NCI-H526 (cell line): Measurements from ENCODE around the gene CYP21A2.
"Not testable (repeated sequence)": the region's sequence is repeated elsewhere in the genome, so short reads cannot be mapped to it uniquely, and the experiment has no call there.

ENCODE experiments used
- DNase-seq, 2 experiments: peaks; one replicate each; lab custom pipeline; 2025; lab: John Stamatoyannopoulos, UW

The CYP21A2 gene

DNA sequence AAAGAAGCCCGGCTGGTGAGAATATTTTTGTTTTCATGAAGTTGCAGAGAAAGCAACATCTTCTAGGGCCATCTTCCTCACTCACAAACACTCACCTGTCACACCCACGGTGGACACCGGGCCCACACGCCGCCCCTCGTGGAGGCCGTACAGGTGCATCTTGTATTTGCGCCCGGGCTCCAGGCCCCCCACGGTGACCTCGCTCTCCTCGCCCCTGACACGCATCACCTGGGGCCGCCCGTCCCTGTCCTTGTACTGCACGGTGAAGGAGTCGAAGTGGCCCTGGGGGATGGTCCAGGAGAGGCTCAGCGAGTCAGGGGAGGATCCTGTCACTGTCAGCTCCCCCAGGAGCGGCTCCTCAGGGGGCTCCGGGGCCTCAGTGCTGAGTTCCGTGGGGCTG lies 17.5 kb downstream of the CYP21A2 start:
- DNase-seq: not testable (repeated sequence)

DNA sequence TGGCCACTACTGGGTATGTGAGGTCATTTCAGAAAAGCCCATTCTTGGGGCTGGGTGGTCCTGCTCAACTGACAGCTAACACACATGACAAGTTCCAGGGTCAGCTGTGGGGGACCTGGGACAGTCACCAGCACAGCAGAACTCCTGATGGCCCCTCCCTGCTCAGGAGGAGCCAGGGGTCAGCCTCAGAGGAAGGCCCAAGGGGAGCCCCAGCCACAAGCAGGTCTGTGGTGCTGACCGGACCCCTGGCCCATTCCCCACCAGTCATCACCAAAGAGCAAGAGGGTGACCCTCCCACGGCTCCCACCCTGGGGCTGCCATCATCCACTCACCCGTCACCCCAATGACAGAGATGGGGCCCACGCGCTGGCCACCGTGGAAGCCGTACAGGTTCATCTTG lies 18.0 kb downstream of the CYP21A2 start:
- no peak for DNase-seq

DNA sequence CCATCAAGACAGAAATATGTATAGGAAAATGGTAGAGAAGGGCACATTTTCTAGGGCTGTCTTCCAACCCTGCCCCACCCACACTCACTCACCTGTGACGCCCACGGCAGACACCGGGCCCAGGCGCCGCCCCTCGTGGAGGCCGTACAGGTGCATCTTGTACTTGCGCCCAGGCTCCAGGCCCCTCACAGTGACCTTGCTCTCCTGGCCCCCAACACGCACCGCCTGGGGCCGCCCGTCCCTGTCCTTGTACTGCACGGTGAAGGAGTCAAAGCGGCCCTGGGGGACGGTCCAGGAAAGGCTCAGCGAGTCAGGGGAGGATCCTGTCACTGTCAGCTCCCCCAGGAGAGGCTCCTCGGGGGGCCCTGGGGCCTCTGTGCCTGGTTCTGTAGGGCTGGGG lies 19.8 kb downstream of the CYP21A2 start:
- no peak for DNase-seq

DNA sequence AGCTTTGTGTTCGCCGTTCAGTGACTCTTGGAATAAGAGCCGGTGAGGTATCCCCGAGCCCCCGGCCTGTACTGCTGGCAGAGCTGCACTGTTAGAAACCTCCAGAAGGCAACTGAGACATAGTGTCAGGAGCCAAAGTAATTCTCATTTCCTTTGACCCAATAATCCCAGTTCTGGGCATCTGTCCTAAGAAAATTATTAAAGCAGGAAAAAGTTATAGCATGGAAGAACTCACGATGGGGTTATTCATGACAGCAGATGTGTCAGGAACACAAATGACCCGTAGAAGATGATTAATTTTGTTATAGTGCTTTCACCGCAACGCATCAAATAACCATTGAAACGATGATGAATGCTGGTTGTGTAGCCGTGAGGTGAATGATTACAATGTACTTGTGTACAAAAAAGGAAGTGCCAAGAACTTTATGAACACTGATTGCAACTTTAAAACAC lies 20.3 kb downstream of the CYP21A2 start:
- DNase-seq: no peak

DNA sequence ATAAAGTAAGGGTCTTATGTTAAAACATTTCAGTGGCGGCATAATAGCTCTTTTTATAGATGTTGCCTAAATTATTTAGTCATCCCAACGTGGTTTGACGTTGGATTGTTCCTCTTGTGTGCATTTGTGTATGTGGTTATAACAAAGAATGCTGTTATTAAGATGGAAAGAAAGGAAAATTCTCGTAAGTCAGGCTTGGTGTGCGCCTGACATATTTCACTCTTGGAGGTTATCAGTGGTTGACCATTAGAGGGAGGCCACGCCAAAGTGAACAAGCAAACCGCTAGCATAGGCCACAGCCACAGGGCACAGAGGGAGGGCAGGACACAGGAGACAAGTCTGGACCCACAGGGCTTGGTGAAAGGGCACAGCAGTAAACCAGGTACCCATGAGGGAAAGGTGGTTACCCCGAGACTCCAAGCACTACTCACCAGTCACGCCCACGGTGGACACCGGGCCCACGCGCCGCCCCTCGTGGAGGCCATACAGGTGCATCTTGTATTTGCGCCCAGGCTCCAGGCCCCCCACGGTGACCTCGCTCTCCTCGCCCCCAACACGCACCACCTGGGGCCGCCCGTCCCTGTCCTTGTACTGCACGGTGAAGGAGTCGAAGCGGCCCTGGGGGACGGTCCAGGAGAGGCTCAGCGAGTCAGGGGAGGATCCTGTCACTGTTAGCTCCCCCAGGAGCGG lies 22.9 kb downstream of the CYP21A2 start:
- DNase-seq: no peak

DNA sequence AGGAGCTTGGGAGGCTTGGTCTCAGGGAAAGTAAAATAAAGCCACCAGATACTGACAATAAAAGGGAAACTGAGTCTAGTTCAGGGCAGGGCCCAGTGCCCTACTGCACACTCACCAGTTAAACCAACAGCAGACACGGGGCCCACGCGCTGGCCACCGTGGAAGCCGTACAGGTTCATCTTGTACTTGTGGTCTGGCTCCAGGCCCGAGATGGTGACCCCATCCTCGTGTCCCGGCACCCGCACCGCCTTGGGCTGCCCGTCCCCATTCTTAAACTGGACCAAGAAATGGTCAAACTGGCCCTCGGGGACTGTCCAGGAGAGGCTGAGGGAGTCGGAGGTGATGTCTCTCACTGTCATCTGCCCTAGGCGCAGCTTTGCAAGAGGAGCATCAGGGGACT lies 26.5 kb downstream of the CYP21A2 start:
- DNase-seq: no peak

DNA sequence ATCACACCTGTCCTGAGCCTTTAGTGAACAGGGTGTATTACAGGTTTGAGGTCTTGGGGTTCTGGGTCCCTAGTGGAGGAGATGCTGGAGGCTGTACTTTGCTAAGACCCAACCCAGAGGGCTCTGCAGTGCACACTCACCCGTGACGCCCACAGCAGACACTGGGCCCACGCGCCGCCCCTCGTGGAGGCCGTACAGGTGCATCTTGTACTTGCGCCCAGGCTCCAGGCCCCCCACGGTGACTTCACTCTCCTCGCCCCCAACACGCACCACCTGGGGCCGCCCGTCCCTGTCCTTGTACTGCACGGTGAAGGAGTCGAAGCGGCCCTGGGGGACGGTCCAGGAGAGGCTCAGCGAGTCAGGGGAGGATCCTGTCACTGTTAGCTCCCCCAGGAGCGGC lies 29.3 kb downstream of the CYP21A2 start:
- not testable (repeated sequence) for DNase-seq

DNA sequence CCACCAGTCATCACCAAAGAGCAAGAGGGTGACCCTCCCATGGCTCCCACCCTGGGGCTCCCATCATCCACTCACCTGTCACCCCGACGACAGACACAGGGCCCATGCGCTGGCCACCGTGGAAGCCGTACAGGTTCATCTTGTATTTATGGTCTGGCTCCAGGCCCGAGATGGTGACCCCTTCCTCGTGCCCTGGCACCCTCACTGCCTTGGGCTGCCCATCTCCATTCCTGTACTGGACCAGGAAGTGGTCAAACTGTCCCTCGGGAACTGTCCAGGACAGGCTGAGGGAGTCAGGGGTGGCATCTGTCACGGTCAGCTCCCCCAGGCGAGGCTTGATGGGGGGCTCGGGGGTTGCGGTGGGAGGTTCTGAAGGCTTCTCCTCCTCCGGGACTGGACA lies 30.1 kb downstream of the CYP21A2 start:
- not testable (repeated sequence) for DNase-seq

DNA sequence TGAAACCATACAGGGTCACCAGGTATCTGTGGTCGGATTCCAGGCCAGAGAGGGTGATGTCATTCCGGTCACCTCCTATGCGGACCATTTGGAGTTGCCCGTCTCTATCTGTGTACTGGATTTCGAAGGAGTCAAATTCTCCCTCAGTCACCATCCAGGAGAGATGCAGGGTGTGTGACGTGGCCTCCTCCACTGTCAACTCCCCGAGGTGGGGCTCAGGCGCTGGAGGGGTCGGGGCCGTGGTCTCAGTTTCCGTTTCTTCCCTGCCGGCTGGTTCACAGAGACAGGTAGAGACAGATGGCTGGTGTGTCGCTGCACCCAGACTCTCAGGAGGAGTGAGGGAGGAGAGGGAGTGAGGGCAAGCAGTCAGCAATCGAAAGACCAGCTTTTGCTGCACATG lies 30.7 kb downstream of the CYP21A2 start:
- no peak for DNase-seq

DNA sequence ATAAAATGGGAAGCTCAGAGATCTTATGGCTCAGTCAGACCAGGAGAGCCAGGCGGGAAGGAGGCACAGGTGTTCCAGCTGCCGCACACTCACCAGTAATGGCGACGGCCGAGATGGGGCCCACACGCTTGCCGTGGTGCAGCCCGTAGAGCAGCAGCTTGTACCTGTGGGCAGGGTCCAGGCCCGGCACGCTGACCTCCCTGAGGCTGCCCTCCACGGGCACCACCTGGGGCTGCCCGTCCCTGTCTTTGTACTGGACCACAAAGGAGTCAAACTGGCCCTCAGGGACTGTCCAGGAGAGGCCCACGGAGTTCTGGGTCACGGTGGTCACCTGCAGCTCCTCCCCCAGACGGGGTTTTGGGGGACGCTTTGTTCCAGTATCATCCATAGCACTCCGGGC lies 31.2 kb downstream of the CYP21A2 start:
- no peak for DNase-seq

DNA sequence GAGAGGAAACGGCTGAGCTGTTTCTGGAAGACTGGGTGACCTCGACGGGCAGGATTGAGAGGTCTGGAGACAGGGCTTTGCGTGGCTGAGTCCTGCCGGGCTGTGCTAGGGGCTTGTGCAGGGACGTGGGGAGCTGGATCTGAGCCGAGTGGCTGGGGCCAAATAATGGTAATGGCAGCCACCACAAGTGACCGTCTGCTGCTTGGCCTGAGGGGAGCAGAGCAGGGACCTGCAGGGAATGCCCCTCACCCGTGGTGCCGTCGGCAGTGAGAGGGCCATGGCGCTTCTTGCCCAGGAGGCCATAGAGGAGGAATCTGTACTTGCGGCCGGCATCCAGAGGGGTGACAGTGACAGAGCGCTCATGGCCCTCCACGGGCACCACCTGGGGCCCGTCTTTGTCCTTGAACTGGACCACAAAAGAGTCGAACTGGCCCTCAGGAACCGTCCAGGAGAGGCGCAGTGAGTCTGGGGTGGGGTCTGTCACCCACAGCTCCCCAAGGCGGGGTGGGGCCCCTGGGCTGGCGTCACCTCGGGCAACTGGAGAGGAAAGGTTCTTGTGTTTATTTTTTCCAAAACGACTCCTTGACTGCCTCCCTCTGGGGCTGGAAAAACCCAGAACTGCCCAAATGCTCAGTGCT lies 31.8 kb downstream of the CYP21A2 start:
- DNase-seq: no peak

DNA sequence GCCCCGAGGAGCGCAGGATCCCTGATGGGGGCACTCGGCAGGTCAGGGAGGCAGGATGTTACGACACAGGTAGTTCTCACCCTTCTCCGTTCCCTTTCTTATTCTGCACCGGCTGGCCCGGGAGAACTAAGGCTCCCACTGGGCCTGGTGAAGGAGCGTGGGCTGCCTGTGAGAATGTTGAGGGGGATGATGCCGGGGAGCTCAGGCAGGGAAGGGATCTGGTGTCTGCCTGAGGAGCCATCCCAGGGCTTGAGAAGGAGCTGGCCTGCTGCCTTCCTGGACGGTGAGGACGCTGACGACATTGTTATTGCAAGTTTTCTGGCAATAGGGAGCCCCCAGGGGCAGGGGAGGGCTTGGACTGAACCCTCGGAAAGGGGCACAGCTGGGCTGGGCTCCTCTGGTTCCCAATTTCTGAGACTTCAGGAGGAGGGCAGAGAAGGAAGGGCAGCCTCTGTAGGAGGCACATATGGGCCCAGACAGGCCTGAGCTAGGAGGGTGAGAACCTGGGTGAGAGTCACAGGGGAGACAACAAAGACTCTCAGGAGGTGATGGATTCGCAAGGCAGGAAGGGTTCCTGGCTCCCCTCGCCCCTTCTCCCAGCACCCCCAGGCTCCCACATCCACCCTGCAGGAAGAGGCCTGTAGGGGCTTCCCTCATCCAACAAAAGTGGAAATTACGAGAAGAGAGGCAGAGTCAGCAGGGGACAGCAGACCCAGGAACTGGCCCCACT lies 32.8 kb downstream of the CYP21A2 start:
- no peak for DNase-seq

DNA sequence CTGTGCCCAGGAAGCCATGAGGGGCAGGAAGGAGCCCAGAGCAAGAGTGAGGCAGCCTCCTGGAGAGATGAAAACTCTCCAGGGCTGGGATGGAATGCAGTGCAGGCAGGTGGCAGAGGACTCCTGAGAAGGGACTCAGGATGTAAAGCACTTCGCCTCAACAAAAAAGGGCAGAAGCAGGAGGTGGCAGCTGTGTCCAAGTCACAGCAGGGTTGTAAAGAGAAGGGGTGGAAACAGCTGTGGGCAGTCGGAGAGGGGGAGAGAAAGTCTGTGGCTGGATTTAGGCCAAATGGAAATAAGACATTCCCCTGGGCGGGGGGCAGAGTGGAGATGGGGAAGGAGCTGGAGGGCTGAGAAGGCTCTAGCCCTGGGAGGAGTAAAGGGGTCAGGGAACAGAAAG lies 34.9 kb downstream of the CYP21A2 start:
- DNase-seq: no peak

DNA sequence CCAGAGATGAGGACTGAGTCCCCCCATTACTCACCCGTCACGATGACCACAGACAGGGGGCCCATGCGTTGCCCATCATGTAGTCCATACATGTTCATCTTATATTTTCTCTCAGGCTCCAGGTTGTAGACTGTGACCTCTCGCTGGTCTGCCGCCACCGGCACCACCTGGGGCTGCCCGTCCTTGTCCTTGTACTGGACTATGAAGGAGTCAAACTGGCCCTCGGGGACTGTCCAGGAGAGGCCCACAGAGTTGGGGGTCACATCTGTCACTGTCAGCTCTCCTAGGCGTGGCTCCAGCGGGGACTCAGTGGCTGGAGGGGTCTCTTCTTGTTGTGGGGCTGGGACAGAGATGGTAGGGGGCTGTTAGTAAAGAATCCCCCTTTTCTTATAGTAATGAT lies 35.4 kb downstream of the CYP21A2 start:
- DNase-seq: no peak

DNA sequence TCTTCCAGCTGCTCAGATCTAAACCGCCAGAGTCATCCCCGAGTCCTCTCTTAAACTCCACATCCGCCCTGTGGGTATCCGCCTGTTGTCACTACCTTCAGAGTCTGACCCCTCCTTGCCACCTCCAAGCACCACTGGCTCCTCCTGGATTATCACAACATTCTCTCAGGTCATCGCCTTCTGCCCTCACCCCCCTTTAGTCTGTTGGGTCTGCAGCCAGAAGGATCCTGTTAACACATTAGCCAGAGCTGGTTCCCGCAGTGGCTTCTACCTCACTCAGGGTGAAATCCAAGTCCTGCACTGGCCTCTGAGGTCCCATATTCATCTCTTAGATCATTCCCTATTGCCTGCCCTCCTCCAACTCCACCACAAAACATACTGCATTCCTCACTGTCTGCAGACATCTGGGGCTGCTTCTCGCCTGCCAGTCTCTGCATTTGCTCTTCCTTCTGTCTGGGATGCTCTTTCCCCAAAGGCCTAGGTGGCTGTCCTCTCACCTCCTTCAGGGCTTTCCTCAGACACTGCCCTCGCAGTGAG lies 36.8 kb downstream of the CYP21A2 start:
- DNase-seq: no peak

DNA sequence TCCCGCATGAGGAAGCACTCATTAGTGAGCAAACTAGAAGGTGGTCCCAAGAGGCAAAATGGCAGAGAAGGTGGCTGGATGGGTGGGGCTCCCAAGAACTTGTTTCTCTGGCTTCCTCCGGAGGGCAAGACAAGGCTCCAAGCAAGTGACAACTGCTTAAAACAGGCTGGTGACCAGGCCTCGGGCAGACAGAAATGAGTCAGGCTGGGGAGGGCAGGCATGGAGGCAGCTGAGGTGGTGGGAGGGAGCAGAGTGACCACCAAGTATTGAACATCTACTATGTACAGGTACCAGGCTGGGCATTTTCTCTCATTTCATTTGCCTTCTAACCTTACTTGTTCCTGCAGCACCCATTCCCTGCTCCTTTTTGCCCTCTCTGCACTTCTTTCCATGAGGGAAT lies 37.6 kb downstream of the CYP21A2 start:
- DNase-seq: no peak

DNA sequence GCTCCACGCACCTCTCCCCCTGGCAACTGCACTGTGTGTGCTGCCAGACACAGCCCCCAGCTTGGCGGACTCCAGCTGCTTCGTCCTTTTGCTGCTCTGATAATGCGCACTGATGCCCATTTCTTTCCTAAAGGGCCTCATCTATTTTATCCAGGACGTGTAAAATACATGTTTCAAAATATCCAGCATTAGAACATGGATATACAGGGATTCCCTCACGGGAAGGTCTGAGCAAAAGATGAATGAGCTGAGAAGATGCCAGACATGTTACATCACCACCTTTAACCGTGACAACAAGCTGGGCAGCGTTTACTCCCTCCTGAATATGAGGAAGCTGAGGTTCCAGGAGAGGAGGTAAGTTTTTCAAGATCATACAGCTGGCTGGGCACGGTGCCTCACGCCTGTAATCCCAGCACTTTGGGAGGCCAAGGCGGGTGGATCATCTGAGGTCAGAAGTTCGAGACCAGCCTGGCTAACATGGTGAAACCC lies 38.1 kb downstream of the CYP21A2 start:
- DNase-seq: no peak

DNA sequence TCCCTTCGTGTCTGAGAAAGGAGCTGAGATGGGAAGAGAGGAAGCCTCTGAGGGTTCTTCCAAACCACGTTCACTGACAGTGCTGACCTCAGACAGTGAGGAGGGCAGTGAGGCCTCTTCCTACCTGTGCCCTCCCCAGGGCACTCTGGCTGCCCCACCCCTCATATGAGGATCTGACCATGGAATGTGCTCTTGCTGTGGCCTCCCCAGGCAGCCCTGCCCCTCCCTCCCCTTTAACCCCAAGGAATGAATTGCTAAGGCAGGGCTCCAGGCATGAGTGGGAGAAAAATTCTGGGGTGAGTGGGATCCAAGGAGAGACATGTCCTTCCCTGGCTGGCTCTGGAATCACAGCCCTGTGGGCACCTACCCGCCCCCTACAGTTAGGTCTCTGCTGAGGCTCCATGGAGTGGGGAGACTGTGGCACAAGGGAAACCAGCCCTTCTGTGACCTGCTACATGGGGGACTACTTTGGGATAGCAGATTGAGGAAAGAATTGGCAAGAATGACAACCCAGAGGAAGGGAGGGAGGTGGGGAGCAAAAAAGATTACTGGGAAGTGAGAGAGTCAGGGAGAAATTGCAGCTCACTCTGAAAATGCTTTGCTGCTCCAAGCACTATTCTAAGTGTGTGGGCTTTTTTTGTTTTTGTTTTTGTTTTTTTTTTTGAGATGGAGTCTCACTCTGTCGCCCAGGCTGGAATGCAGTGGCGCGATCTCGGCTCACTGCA lies 41.5 kb downstream of the CYP21A2 start:
- DNase-seq: no peak

DNA sequence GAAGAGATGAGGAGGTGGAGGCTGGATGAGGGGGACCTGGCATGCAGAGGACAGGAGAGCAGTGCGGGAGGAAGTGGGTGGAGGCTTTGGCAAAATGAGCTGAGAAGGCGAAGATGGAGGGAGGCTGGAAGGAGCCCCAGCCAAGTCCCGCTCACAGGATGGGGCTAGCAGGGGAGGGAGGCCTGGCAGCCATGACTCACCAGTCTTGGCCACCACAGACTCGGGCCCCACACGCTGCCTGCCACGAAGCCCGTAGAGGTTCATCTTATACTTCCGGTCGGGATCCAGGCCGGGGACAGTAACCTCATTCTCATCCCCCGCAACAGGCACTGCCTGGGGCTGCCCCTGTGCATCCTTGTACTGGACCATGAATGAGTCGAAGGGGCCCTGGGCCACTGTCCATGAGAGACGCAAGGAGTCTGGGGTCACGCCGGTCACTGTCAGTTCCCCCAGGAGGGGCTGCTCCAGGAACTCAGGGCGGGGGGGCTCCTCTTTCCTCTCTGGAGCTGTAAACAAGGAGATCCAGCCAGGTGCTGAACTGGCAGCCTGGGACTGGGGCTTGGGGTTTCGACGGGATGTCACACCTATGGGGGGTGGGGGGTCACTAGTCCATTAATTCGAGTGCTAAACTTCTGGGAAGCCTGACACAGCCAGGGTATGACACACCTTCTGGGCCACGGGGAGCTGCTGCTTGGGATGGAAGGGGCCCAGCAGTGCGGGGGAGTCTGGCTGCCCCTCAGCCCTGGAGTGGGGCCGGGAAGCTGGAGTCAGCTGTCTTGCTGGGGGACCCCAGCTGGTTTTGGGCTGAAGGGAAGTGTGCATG lies 43.2 kb downstream of the CYP21A2 start:
- no peak for DNase-seq

DNA sequence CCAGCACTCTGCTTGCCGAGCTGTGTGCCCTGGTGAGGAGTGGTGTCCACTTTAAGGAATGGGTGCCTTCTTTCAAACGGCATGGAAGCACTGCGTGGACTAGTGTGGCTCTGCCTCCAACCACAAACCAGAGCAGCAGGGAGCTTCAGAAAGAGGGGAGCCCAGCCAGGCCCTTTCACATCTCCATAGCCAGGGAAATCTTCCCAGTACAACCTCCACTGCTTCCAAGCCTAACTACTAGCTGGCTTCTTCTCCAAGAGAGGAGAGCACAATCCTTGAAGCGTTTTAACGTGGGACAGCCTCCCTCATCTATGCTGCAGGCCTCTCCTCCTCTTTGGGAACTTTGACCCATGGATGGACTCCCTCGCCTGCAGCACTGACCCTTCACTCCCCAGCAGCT lies 44.3 kb downstream of the CYP21A2 start:
- no peak for DNase-seq

DNA sequence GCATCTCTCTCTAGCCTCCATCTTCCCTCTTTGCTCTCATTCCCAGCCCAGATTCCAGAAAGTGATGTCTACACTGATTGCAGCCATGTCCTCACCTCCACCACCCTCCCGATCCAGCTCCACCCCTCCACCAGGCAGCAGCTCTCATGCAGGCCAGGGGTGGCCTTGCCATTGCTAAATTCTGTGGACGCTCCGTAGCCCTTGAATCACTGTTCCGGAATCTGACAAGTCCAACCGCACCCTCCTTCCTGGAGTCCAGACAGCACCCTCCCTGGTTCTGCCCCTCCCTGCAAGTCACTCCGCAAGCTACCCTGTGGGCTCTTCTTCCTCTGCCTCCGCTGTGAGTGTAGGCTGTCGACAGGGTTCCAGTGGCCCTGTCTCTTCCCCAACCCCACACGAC lies 44.7 kb downstream of the CYP21A2 start:
- DNase-seq: no peak
